B cell (primary cell): Measurements from ENCODE around the gene KRTAP5-10. TPM values are rescaled to one million over a fixed set of nuclear protein-coding genes. Genes with fewer than 3 reads are reported as not detected.
"Not testable (repeated sequence)": the region's sequence is repeated elsewhere in the genome, so short reads cannot be mapped to it uniquely, and the experiment has no call there.

Source experiments
- ATAC-seq: fragments of 200-7000 bp; cut with Tn5 transposase; one replicate; pipeline ENCODE4 v1.10.0; 2021; ENCODE audit warnings: low read depth, mild to moderate bottlenecking, moderate number of reproducible peaks, moderate library complexity
- CTCF ChIA-PET: fragments of 350-600 bp; sonication (Branson Sonifier 250); formaldehyde crosslinking; loops from one replicate; lab custom pipeline; 2021; ENCODE audit warnings: antibody characterized with exemption, inconsistent platforms; lab: Charles Lee
- POLR2A ChIA-PET: fragments of 350-600 bp; sonication (Branson Sonifier 250); formaldehyde crosslinking; loops from one replicate; lab custom pipeline; 2021; ENCODE audit warnings: antibody characterized with exemption; lab: Charles Lee
- DNase-seq: peaks from one replicate; pipeline ENCODE4 v3.0.0; 2013
- H2AFZ ChIP-seq: 2 replicates; pipeline ENCODE4 v1.6.1; 2012; ENCODE audit warnings: mild to moderate bottlenecking, low read depth, low read length; ENCODE audit not compliant: insufficient read depth, poor library complexity, severe bottlenecking
- H3K27ac ChIP-seq, 2 donors: 1 replicate in 1 of 2; 2 replicates in 1 of 2; pipeline ENCODE4 v1.5.1; 2012 to 2013; ENCODE audit warnings: low read length in 2 of 2, mild to moderate bottlenecking in 2 of 2, moderate library complexity in 1 of 2
- H3K27me3 ChIP-seq, 4 experiments: fragments of 200-600 bp in 1 of 4; sonication (generic) in 1 of 4; replicated peaks in 1 of 4; 1 replicate in 2 of 4; 2 replicates in 2 of 4; pipeline versions ENCODE4 v1.6.1 to v1.7.0; 2013 to 2016; ENCODE audit warnings: low read length in 3 of 4, mild to moderate bottlenecking in 2 of 4, mixed read lengths in 1 of 4, moderate library complexity in 1 of 4; ENCODE audit not compliant: insufficient read depth in 4 of 4, control insufficient read depth in 3 of 4; ENCODE audit errors: control extremely low read depth in 1 of 4
- H3K36me3 ChIP-seq, 2 experiments: replicated peaks in 1 of 2; 1 replicate in 1 of 2; 2 replicates in 1 of 2; pipeline versions ENCODE4 v1.6.1 to v1.7.1; 2013; ENCODE audit warnings: low read length in 1 of 2; ENCODE audit not compliant: insufficient read depth in 2 of 2, control insufficient read depth in 1 of 2; ENCODE audit errors: control extremely low read depth in 1 of 2, extremely low read depth in 1 of 2
- H3K4me1 ChIP-seq, 2 donors: fragments of 200-600 bp in 1 of 2; sonication (generic) in 1 of 2; 1 replicate in 1 of 2; 2 replicates in 1 of 2; pipeline versions ENCODE4 v1.5.1 to v1.6.1; 2013 to 2017; ENCODE audit warnings: low read length in 2 of 2; ENCODE audit not compliant: control insufficient read depth in 2 of 2, insufficient read depth in 2 of 2
- H3K4me2 ChIP-seq: replicated peaks from 2 replicates; pipeline ENCODE3; 2012; ENCODE audit warnings: mild to moderate bottlenecking, low read depth, low read length; ENCODE audit not compliant: poor library complexity, severe bottlenecking
- H3K4me3 ChIP-seq, 5 experiments: fragments of 200-600 bp in 1 of 5; sonication (generic) in 1 of 5; 1 replicate in 3 of 5; 2 replicates in 2 of 5; pipeline versions ENCODE4 v1.5.1 to v1.7.0; 2011 to 2016; ENCODE audit warnings: low read length in 4 of 5, mild to moderate bottlenecking in 4 of 5, low read depth in 2 of 5, control low read depth in 1 of 5, moderate library complexity in 1 of 5; ENCODE audit not compliant: insufficient read depth in 1 of 5; ENCODE audit errors: control extremely low read depth in 1 of 5, extremely low read depth in 1 of 5
- H3K79me2 ChIP-seq: fragments of 200-600 bp; sonication (generic); one replicate; pipeline ENCODE4 v1.6.0; 2016; ENCODE audit warnings: low read length; ENCODE audit not compliant: control insufficient read depth, insufficient read depth
- H3K9ac ChIP-seq: fragments of 200-600 bp; sonication (generic); 2 replicates; pipeline ENCODE4 v1.6.1; 2017; ENCODE audit warnings: mild to moderate bottlenecking, low read length, moderate library complexity
- H3K9me3 ChIP-seq, 3 donors: one replicate each; pipeline versions ENCODE4 v1.6.1 to v1.7.1; 2013; ENCODE audit warnings: low read length in 2 of 3; ENCODE audit not compliant: control insufficient read depth in 2 of 3, insufficient read depth in 1 of 3; ENCODE audit errors: control extremely low read depth in 1 of 3
- H4K20me1 ChIP-seq: 2 replicates; pipeline ENCODE4 v1.6.0; 2012; ENCODE audit warnings: mild to moderate bottlenecking, low read length; ENCODE audit not compliant: insufficient read depth, control insufficient read depth, poor library complexity, severe bottlenecking
- H3K27ac Mint-ChIP-seq: one replicate; pipeline ENCODE4 v1.8.0; 2021; ENCODE audit warnings: mixed read lengths
- H3K27me3 Mint-ChIP-seq: one replicate; pipeline ENCODE4 v1.8.0; 2021; ENCODE audit warnings: mixed read lengths
- H3K4me1 Mint-ChIP-seq: one replicate; pipeline ENCODE4 v1.8.0; 2021; ENCODE audit warnings: mixed read lengths
- H3K4me3 Mint-ChIP-seq: one replicate; pipeline ENCODE4 v1.8.0; 2021; ENCODE audit warnings: mixed read lengths
- H3K9me3 Mint-ChIP-seq: one replicate; pipeline ENCODE4 v1.8.0; 2022; ENCODE audit warnings: mixed read lengths; ENCODE audit not compliant: insufficient read depth
- CTCF ChIP-seq: fragments of 200-600 bp; IDR thresholded peaks from one replicate; pipeline ENCODE4 v1.8.0; 2022; ENCODE audit warnings: antibody characterized with exemption, mild to moderate bottlenecking
- EZH2 ChIP-seq: IDR thresholded peaks from 2 replicates; pipeline ENCODE4 v1.6.1; 2012; ENCODE audit warnings: borderline replicate concordance, low read depth, mild to moderate bottlenecking, moderate library complexity, low read length; ENCODE audit not compliant: insufficient read depth, poor library complexity, severe bottlenecking
- WGBS: methylation state at CpG from one replicate; pipeline ENCODE4 v1.1.5; 2013; ENCODE audit warnings: missing lambda C conversion rate; ENCODE audit not compliant: insufficient coverage; 5-methylcytosine and 5-hydroxymethylcytosine counted together
- intact Hi-C: fragments of 100-400 bp; cut with micrococcal nuclease; formaldehyde crosslinking; loops from one replicate; pipeline ENCODE4 v1.10.0; 2022
- polyA plus RNA-seq: library from polyadenylated mRNA; depleted of rRNA; stranded (reverse); fragments of >200 nt; gene quantifications from 2 replicates; pipeline ENCODE4 v1.2.3, GENCODE V29; 2012
- total RNA-seq, 2 donors: library from RNA; stranded (reverse); fragments of 120-200 nt in 1 of 2; gene quantifications; 1 replicate in 1 of 2; 2 replicates in 1 of 2; pipeline versions ENCODE4 v1.2.3 to v1.2.4, GENCODE V29; 2013 to 2022

KRTAP5-10 gene
- total and polyA plus RNA-seq, 2 donors (not counting 1 experiment from before 2014, with no cell fraction given) = not detected

- Histone ChIP-seq H3K4me3 (no peak overlapping the region), H4K20me1 (no peaks in the 10 kb centered on the region), H3K9me3 (peaks cover 0 to 11% (median 0%) of the 10 kb centered on the region in 3 donors), H3K4me1 (no peaks in the 10 kb centered on the region), H2AFZ (no peak overlapping the region), H3K27me3 (no peaks in the 10 kb centered on the region), H3K4me2 (no peak overlapping the region), H3K79me2 (no peaks in the 10 kb centered on the region), H3K9ac (no peak overlapping the region), H3K27ac (no peak overlapping the region), H3K36me3 (no peaks in the 10 kb centered on the region)
- Mint-ChIP-seq H3K4me3 (no peak overlapping the region), H3K27me3 (no peaks in the 10 kb centered on the region), H3K4me1 (no peaks in the 10 kb centered on the region), H3K9me3 (peaks cover 3% of the 10 kb centered on the region), H3K27ac (no peak overlapping the region)
- CTCF ChIA-PET = no interaction called here
- POLR2A ChIA-PET = no interaction called here
- WGBS = 96% methylated on average over 5 of the region's 9 CpGs
- no peak for DNase-seq
- intact Hi-C loops = no loop called here
- no peak for TF ChIP-seq EZH2
- TF ChIP-seq CTCF = no peak
- no peak for ATAC-seq
Measured at GRCh38 chr11:71535825-71536224, 29.5 kb upstream of the KRTAP5-10 start.

GRCh38 chr11:71537537-71537936 lies 27.8 kb upstream of the KRTAP5-10 start:
- ChIA-PET POLR2A (no interaction called here), CTCF (no interaction called here)
- Mint-ChIP-seq H3K27ac (no peak overlapping the region), H3K27me3 (peaks cover 3% of the 10 kb centered on the region), H3K4me1 (peaks cover 2% of the 10 kb centered on the region), H3K9me3 (peaks cover 4% of the 10 kb centered on the region), H3K4me3 (no peak overlapping the region)
- WGBS = 96% methylated on average over 6 of the region's 9 CpGs
- DNase-seq (no peak), ATAC-seq (no peak)
- Histone ChIP-seq H3K79me2 (no peaks in the 10 kb centered on the region), H3K36me3 (no peaks in the 10 kb centered on the region), H3K27ac (no peak overlapping the region), H4K20me1 (no peaks in the 10 kb centered on the region), H3K9me3 (peaks cover 0 to 11% (median 0%) of the 10 kb centered on the region in 3 donors), H2AFZ (no peak overlapping the region), H3K27me3 (peaks cover 0 to 3% (median 0%) of the 10 kb centered on the region in 4 experiments), H3K4me1 (no peaks in the 10 kb centered on the region), H3K9ac (no peak overlapping the region), H3K4me2 (no peak overlapping the region), H3K4me3 (no peak overlapping the region)
- TF ChIP-seq CTCF (no peak), EZH2 (no peak)
- intact Hi-C loops = no loop called here

- ATAC-seq, DNase-seq, H3K9ac ChIP-seq, H2AFZ ChIP-seq, H4K20me1 ChIP-seq, H3K27ac Mint-ChIP-seq, H3K27me3 ChIP-seq, H3K27ac ChIP-seq, H3K4me1 ChIP-seq, CTCF ChIA-PET, H3K4me1 Mint-ChIP-seq, intact Hi-C loops, H3K27me3 Mint-ChIP-seq, H3K36me3 ChIP-seq, H3K4me2 ChIP-seq, H3K79me2 ChIP-seq, POLR2A ChIA-PET, H3K4me3 Mint-ChIP-seq, H3K4me3 ChIP-seq, H3K9me3 Mint-ChIP-seq: not testable (repeated sequence)
- peaks cover 0 to 11% (median 0%) of the 10 kb centered on the region in 3 donors for H3K9me3 ChIP-seq
- 0% methylated on average over 1 of the region's 4 CpGs for WGBS
Measured at GRCh38 chr11:71537977-71538665, 27.2 kb upstream of the KRTAP5-10 start, which contains the start of gene KRTAP5-8. Gene KRTAP5-8, plus strand, starts transcription at chr11:71538025. Its CDS starts 31 bp downstream, at chr11:71538056.
